Gastrocnemius medialis (tissue), 4 donors: ENCODE results near the gene G6PC3. TPM values are rescaled to one million over a fixed set of nuclear protein-coding genes. Genes with fewer than 3 reads are reported as not detected.

Source experiments
- ATAC-seq, 2 donors: fragments of 150-250 bp; one replicate each; pipeline ENCODE4 v1.9.1; 2016
- DNase-seq, 2 donors: peaks; one replicate each; pipeline ENCODE4 v3.0.0-alpha.2; 2019
- H3K27ac ChIP-seq, 4 donors: fragments of 200-600 bp; sonication (generic); 1 replicate in 1 of 4; 2 replicates in 3 of 4; pipeline ENCODE4 v1.5.1; 2016 to 2018; ENCODE audit warnings: mild to moderate bottlenecking in 2 of 4, moderate library complexity in 1 of 4
- H3K27me3 ChIP-seq, 3 donors: fragments of 200-600 bp; sonication (generic) in 2 of 3; 1 replicate in 1 of 3; 2 replicates in 2 of 3; pipeline versions ENCODE4 v1.5.1 to v1.6.0; 2016 to 2019; ENCODE audit warnings: mild to moderate bottlenecking in 1 of 3, moderate library complexity in 1 of 3
- H3K36me3 ChIP-seq, 2 donors: fragments of 200-600 bp; sonication (generic) in 1 of 2; one replicate each; pipeline ENCODE4 v1.5.1; 2017 to 2018
- H3K4me1 ChIP-seq, 2 donors: fragments of 200-600 bp; sonication (generic) in 1 of 2; one replicate each; pipeline ENCODE4 v1.5.1; 2016 to 2017; ENCODE audit warnings: mild to moderate bottlenecking in 2 of 2
- H3K4me3 ChIP-seq, 4 donors: fragments of 200-600 bp; sonication (generic) in 3 of 4; 1 replicate in 1 of 4; 2 replicates in 3 of 4; pipeline ENCODE4 v1.5.1; 2016 to 2019; ENCODE audit warnings: mild to moderate bottlenecking in 2 of 4
- H3K9me3 ChIP-seq, 3 donors: fragments of 200-600 bp; sonication (generic) in 2 of 3; 1 replicate in 1 of 3; 2 replicates in 2 of 3; pipeline ENCODE4 v1.5.1; 2016 to 2019
- CTCF ChIP-seq, 5 experiments: fragments of 450-650 bp in 3 of 5; fragments of 200-600 bp in 2 of 5; sonication (generic) in 2 of 5; IDR thresholded peaks in 4 of 5; conservative IDR thresholded peaks in 1 of 5; 1 replicate in 4 of 5; 2 replicates in 1 of 5; pipeline ENCODE4 v1.5.1; 2016 to 2019; ENCODE audit warnings: antibody characterized with exemption in 5 of 5, mild to moderate bottlenecking in 3 of 5, moderate library complexity in 3 of 5
- POLR2A ChIP-seq, 2 donors: fragments of 450-650 bp; IDR thresholded peaks; one replicate each; pipeline ENCODE4 v1.6.1; 2017; ENCODE audit warnings: antibody characterized with exemption in 2 of 2, mild to moderate bottlenecking in 2 of 2, moderate library complexity in 2 of 2
- in situ Hi-C, 4 donors: fragments of 200-750 bp; cut with MboI; loops; one replicate each; pipeline versions ENCODE4 v1.15.0 to v1.8.0; 2017; ENCODE audit warnings: low sequenced_read_pairs in 4 of 4
- intact Hi-C: fragments of 100-400 bp; cut with DNase I; formaldehyde crosslinking; loops from one replicate; pipeline ENCODE4 v1.15.1; 2023; ENCODE audit warnings: low total_unique reads
- total RNA-seq, 4 donors: library from RNA; depleted of rRNA; stranded (reverse); fragments of >200 nt; gene quantifications; one replicate each; pipeline versions ENCODE4 v1.1.0 to v1.2.3, GENCODE V29; 2016

Gene G6PC3
- total RNA-seq, 4 donors from 2014 or later = 30.5 to 40.5 (median 36.4) TPM

- Histone ChIP-seq H3K9me3 (no peaks in the 10 kb centered on the region), H3K4me3 (peak overlapping the region; percentile 29 to 76 (median 67)), H3K27me3 (no peaks in the 10 kb centered on the region), H3K27ac (peak overlapping the region; percentile 92 to 94 (median 94)), H3K36me3 (no peaks in the 10 kb centered on the region), H3K4me1 (peaks cover 94 to 97% of the 10 kb centered on the region in 2 donors)
- ATAC-seq = peak; percentile 43 to 62
- in situ Hi-C loops (no loop called here), intact Hi-C loops (loop anchor here (2.0 to 10.0 kb wide), 3 partner anchors 40 to 336 kb away; partner anchors contain the start of genes DUSP3 and G6PC3)
- TF ChIP-seq POLR2A (IDR thresholded peaks at IDR 0.05) = peak; percentile 98 to 99
- TF ChIP-seq CTCF (IDR thresholded peaks at IDR 0.05 in 4 of 5, conservative IDR thresholded peaks at IDR 0.05 in 1 of 5) = peak in 2 of 5 experiments; percentile 23 to 36
- DNase-seq = peak; percentile 98 to 99
Observed at GRCh38 chr17:44110823-44111633, 40.5 kb downstream of the G6PC3 start.

- intact Hi-C loops = loop anchor here (2.0 to 10.0 kb wide), 4 partner anchors 15 to 337 kb away; partner anchors contain the start of genes DUSP3 and G6PC3
- Histone ChIP-seq H3K27me3 (no peaks in the 10 kb centered on the region), H3K4me3 (peak overlapping the region in 3 of 4 donors; percentile 29 to 64 (median 33)), H3K9me3 (no peaks in the 10 kb centered on the region), H3K36me3 (peaks cover 0 to 6% of the 10 kb centered on the region in 2 donors), H3K27ac (peak overlapping the region; percentile 92 to 94 (median 94)), H3K4me1 (peaks cover 94% of the 10 kb centered on the region in 2 donors)
- TF ChIP-seq POLR2A (IDR thresholded peaks at IDR 0.05) (no peak), CTCF (IDR thresholded peaks at IDR 0.05 in 4 of 5, conservative IDR thresholded peaks at IDR 0.05 in 1 of 5) (no peak)
- in situ Hi-C loops = no loop called here
- DNase-seq (no peak), ATAC-seq (no peak)
Observed at GRCh38 chr17:44111777-44112176, 41.2 kb downstream of the G6PC3 start.

GRCh38 chr17:44112284-44113280 lies 42.0 kb downstream of the G6PC3 start:
- H3K27me3 ChIP-seq = no peaks in the 10 kb centered on the region
- H3K4me3 ChIP-seq = no peak overlapping the region
- no peaks in the 10 kb centered on the region for H3K9me3 ChIP-seq
- in situ Hi-C loops = no loop called here
- peak; percentile 16 to 48 for ATAC-seq
- peaks cover 86 to 94% of the 10 kb centered on the region in 2 donors for H3K4me1 ChIP-seq
- H3K36me3 ChIP-seq = peaks cover 0 to 13% of the 10 kb centered on the region in 2 donors
- peak; percentile 54 to 96 for DNase-seq
- peak overlapping the region; percentile 92 to 94 (median 94) for H3K27ac ChIP-seq
- TF ChIP-seq CTCF (IDR thresholded peaks at IDR 0.05 in 4 of 5, conservative IDR thresholded peaks at IDR 0.05 in 1 of 5) = no peak
- peak; percentile 59 to 66 for TF ChIP-seq POLR2A (IDR thresholded peaks at IDR 0.05)
- intact Hi-C loops = loop anchor here (2.0 to 10.0 kb wide), 3 partner anchors 16 to 338 kb away; partner anchors contain the start of gene DUSP3

GRCh38 chr17:44113382-44113781 lies 42.8 kb downstream of the G6PC3 start:
- intact Hi-C loops (loop anchor here (2.0 to 10.0 kb wide), 3 partner anchors 17 to 339 kb away; partner anchors contain the start of gene DUSP3), in situ Hi-C loops (no loop called here)
- no peak overlapping the region for H3K4me3 ChIP-seq
- DNase-seq = no peak
- H3K27me3 ChIP-seq = no peaks in the 10 kb centered on the region
- H3K36me3 ChIP-seq = peaks cover 0 to 13% of the 10 kb centered on the region in 2 donors
- peak overlapping the region; percentile 92 to 94 (median 94) for H3K27ac ChIP-seq
- ATAC-seq = no peak
- peaks cover 85 to 94% of the 10 kb centered on the region in 2 donors for H3K4me1 ChIP-seq
- TF ChIP-seq POLR2A (IDR thresholded peaks at IDR 0.05) (no peak), CTCF (IDR thresholded peaks at IDR 0.05 in 4 of 5, conservative IDR thresholded peaks at IDR 0.05 in 1 of 5) (no peak)
- no peaks in the 10 kb centered on the region for H3K9me3 ChIP-seq
